ENCODE data around the gene SOD1. TPM values are rescaled to one million over a fixed set of nuclear protein-coding genes. Genes with fewer than 3 reads are reported as not detected.
"Not testable (repeated sequence)": the region's sequence is repeated elsewhere in the genome, so short reads cannot be mapped to it uniquely, and the experiment has no call there.

SOD1 gene
- total RNA-seq, 1 donor from 2014 or later: 160 TPM

DNA sequence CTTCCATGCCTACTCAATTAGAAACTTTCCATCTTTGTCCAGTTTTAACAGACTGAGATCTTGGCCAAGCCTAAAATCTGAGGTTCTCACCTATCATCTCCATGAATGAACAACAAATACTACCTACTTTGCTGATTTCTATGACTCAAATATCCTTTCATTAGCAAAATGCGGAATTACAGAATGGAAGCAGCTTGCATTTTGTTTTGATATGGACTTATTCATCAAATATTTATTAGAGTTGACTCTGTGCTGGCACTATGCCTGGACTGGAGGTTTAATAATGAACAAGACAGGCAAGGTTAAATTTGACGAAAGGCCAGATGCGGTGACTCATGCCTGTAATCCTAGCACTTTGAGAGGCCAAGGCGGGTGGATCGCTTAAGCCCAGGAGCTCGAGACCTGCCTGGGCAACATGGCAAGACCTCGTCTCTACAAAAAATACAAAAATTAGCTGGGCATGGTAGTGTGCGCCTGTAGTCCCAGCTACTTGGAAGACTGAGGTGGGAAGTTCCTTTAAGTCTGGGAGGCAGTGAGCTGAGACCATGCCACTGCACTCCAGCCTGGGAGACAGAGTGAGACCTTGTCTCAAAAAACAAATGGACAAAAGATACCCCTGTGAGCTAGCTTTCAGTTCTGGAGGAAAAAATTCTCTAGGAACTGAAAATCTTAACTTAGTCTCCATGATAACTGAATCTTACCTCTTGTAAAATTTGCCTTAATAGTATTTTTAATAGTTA, 29.4 kb upstream of the SOD1 start:
- no peak for TF ChIP-seq CTCF (IDR thresholded peaks at IDR 0.05)
- no peak overlapping the region for H3K27ac ChIP-seq
- H3K9me3 ChIP-seq: no peaks in the 10 kb centered on the region
- no peaks in the 10 kb centered on the region for H3K27me3 ChIP-seq (ENCODE audit: low read depth)
- no peaks in the 10 kb centered on the region for H3K36me3 ChIP-seq
- peak; percentile 48 to 71 for ATAC-seq
- no peak overlapping the region for H3K4me3 ChIP-seq
- no peaks in the 10 kb centered on the region for H3K4me1 ChIP-seq
- intact Hi-C loops (cut with DNase I): no loop called here
- no peak for DNase-seq

- H3K9me3 ChIP-seq; H3K27me3 ChIP-seq (ENCODE audit: low read depth); ATAC-seq; DNase-seq; intact Hi-C loops (cut with DNase I); H3K4me3 ChIP-seq; H3K36me3 ChIP-seq; H3K27ac ChIP-seq; H3K4me1 ChIP-seq: not testable (repeated sequence)
Measured at GRCh38 chr21:31631881-31632280, 27.6 kb upstream of the SOD1 start.

GRCh38 chr21:31634993-31635392, 24.5 kb upstream of the SOD1 start:
- Histone ChIP-seq H3K36me3 (no peaks in the 10 kb centered on the region), H3K27me3 (ENCODE audit: low read depth) (no peaks in the 10 kb centered on the region), H3K4me3 (no peak overlapping the region), H3K27ac (no peak overlapping the region), H3K9me3 (peaks cover 9% of the 10 kb centered on the region), H3K4me1 (no peaks in the 10 kb centered on the region)
- DNase-seq (no peak), ATAC-seq (no peak)
- TF ChIP-seq CTCF (IDR thresholded peaks at IDR 0.05): no peak
- intact Hi-C loops (cut with DNase I): no loop called here

GRCh38 chr21:31636874-31637273, 22.6 kb upstream of the SOD1 start:
- Histone ChIP-seq H3K27ac (no peak overlapping the region), H3K9me3 (peaks cover 9% of the 10 kb centered on the region), H3K27me3 (ENCODE audit: low read depth) (no peaks in the 10 kb centered on the region), H3K4me1 (no peaks in the 10 kb centered on the region), H3K4me3 (no peak overlapping the region), H3K36me3 (no peaks in the 10 kb centered on the region)
- TF ChIP-seq CTCF (IDR thresholded peaks at IDR 0.05): no peak
- DNase-seq (no peak), ATAC-seq (no peak)
- intact Hi-C loops (cut with DNase I): no loop called here

- intact Hi-C loops (cut with DNase I): no loop called here
- Histone ChIP-seq H3K9me3 (peaks cover 9% of the 10 kb centered on the region), H3K4me3 (no peak overlapping the region), H3K36me3 (no peaks in the 10 kb centered on the region), H3K4me1 (no peaks in the 10 kb centered on the region), H3K27me3 (ENCODE audit: low read depth) (no peaks in the 10 kb centered on the region), H3K27ac (no peak overlapping the region)
- DNase-seq: no peak
- TF ChIP-seq CTCF (IDR thresholded peaks at IDR 0.05): no peak
- no peak for ATAC-seq
Measured at GRCh38 chr21:31641416-31641922, 18.0 kb upstream of the SOD1 start.

GRCh38 chr21:31644643-31645042, 14.8 kb upstream of the SOD1 start:
- intact Hi-C loops (cut with DNase I): no loop called here
- DNase-seq (no peak), ATAC-seq (no peak)
- no peaks in the 10 kb centered on the region for H3K36me3 ChIP-seq
- H3K4me3 ChIP-seq: no peak overlapping the region
- H3K4me1 ChIP-seq: no peaks in the 10 kb centered on the region
- no peak for TF ChIP-seq CTCF (IDR thresholded peaks at IDR 0.05)
- no peaks in the 10 kb centered on the region for H3K27me3 ChIP-seq (ENCODE audit: low read depth)
- no peaks in the 10 kb centered on the region for H3K9me3 ChIP-seq
- no peak overlapping the region for H3K27ac ChIP-seq
